GM20000 (cell line): Measurements from ENCODE around the gene CUX1.

ENCODE experiments used
- DNase-seq: peaks from one replicate; pipeline ENCODE4 v3.0.0; 2012; ENCODE audit warnings: low spot score
- CTCF ChIP-seq: IDR thresholded peaks from 2 replicates; pipeline ENCODE4 v1.5.1; 2012; ENCODE audit warnings: mild to moderate bottlenecking, control low read depth; ENCODE audit errors: extremely low read depth, missing control alignments

Gene CUX1

GRCh38 chr7:102054158-102054557, 236.7 kb downstream of the CUX1 start:
- no peak for TF ChIP-seq CTCF
- DNase-seq, result no peak

DNA sequence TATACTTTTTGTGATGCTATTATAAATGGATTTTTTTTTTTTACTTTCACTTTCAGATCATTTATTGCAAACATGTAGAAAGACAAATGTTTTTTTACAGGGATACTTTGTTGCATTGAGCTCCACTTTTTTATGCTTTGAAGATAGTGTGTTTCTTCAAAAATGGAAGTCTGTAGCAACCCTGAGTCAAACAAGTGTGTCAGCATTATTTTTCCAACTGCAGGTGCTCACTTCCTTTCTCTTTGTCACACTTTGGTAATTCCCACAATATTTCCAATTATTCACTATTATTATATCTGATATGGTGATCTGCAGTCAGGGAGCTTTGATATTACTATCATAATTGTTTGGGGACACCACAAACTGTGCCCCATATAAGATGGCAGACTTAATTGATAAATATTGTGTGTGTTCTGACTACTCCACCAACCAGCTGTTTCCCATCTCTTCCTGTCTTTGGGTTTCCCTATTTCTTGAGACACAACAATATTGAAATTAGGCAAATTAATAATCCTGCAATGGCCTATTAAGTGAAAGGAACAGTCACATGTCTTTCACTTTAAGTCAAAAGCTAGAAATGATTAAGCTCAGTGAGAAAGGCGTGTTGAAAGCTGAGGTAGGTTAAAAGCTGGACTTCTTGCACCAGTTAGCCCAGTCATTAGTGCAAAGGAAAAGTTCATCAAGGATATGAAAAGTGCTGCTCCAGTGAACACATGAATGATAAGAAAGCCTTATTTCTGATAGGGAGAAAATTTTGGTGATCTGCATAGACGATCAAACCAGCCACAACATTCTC, 238.0 kb downstream of the CUX1 start:
- TF ChIP-seq CTCF, result no peak
- no peak for DNase-seq

DNA sequence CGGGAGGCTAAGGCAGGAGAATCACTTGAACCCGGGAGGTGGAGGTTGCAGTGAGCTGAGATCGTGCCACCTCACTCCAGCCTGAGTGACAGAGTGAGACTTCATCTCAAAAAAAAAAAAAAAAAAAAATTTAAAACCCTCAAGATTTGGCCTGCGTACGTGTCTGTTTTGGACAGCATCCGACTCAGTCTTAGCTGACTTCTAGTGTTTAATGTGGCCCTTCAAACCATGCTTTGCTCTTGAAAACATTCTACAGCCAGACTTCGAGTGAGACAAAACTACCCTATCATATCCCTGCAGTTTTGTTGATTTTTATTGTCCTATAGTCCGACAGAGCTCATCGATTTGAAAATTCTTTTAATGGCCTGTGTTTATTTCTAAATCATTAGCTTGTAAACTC, 242.1 kb downstream of the CUX1 start:
- no peak for DNase-seq
- TF ChIP-seq CTCF, result no peak

GRCh38 chr7:102061354-102061945, 244.0 kb downstream of the CUX1 start:
- no peak for TF ChIP-seq CTCF
- DNase-seq, result no peak

DNA sequence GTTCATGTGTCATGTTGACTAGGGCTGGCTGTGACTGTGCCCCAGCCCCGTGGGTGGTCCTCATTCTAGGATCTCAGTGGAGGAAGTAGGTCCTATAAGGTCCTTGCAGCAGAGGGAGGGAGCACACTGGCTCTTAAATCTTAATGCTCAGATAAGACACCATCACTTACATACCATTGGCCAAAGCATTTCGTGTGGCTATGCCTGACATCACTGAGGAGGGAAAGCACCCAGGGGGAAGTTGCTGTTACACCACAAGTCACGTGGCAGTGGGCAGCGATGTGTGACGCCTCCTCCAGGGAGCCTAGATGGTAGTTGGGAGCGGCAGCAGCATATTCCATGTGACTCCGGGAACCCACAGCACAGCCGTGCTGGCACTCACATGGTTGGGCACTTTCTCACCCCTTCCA, 244.6 kb downstream of the CUX1 start:
- TF ChIP-seq CTCF, result no peak
- peak; percentile 84 for DNase-seq

DNA sequence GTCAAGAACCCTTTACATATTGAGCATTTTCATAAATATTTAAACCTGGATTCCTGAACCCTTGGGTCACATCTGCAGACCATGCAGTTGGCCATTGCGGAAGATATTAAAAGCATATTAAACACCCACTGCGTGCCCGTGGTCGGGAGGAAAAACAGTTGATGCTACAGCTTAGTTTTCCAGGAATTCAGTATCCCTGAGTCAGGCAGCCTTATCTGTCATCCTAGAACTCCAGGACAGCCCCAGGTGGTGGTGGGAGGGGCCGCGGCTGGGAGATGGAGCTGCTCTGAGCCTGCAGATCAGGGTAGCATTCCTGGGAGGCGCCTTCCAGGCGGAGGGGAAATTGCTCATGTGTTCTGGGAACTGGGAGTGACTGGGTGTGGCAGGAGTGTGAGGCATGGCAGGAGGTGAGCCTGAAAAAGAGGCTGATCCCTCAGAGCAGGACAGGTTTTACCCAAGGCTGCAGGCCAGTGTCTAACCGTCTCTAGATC, 246.3 kb downstream of the CUX1 start:
- TF ChIP-seq CTCF, result no peak
- DNase-seq, result no peak

DNA sequence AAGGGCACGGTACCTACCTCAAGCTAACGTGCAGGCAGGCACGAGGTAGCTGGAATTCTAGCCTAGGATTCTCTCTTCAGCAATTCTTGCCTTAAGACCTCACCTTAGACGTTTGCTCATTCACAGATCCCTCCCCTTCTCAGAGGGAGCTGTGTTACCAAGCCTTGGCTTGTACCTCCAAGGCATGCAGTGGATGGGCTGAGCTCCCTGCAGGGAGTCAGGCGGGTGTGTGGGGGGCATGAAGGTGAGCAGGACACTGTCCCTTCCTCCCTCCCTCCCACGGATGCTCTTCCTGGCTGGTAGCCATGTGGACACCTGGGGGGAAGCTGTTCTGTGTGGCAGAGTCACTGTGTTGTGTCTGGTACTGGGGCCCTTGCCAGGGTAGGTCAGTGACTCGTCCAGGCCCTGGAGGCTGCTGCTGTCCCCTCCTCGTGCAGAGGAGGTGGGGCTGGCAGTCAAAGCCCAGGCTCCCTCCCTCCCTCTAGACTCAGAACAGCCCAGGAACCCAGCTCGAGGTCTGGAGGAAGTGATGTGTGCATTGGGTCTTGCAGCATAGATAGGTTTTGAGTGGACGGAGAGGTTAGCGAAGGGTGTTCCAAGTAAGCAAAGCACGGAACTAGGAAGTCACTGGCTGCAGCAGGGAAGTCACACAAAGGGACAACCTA, 247.1 kb downstream of the CUX1 start:
- TF ChIP-seq CTCF, result no peak
- DNase-seq, result no peak
